Right atrium auricular region (tissue), 2 donors: ENCODE results near the gene GSTO2. TPM values are rescaled to one million over a fixed set of nuclear protein-coding genes. Genes with fewer than 3 reads are reported as not detected.

ENCODE experiments used
- DNase-seq: peaks from one replicate; pipeline ENCODE4 v3.0.0-alpha.2; 2019; ENCODE audit warnings: low spot score
- H3K27ac ChIP-seq, 2 donors: fragments of 200-600 bp; sonication (generic); 1 replicate in 1 of 2; 2 replicates in 1 of 2; pipeline ENCODE4 v1.5.1; 2016 to 2019
- H3K27me3 ChIP-seq, 2 donors: fragments of 200-600 bp; sonication (generic); one replicate each; pipeline versions ENCODE4 v1.5.1 to v1.6.0; 2017 to 2019
- H3K36me3 ChIP-seq: fragments of 200-600 bp; sonication (generic); one replicate; pipeline ENCODE4 v1.5.1; 2016
- H3K4me1 ChIP-seq, 2 donors: fragments of 200-600 bp; sonication (generic); one replicate each; pipeline versions ENCODE4 v1.5.1 to v1.6.0; 2017 to 2019
- H3K4me3 ChIP-seq, 2 donors: fragments of 200-600 bp; sonication (generic); 1 replicate in 1 of 2; 2 replicates in 1 of 2; pipeline ENCODE4 v1.5.1; 2017 to 2019; ENCODE audit warnings: mild to moderate bottlenecking in 1 of 2, moderate library complexity in 1 of 2
- H3K9me3 ChIP-seq, 2 donors: fragments of 200-600 bp; sonication (generic); one replicate each; pipeline ENCODE4 v1.5.1; 2019
- total RNA-seq, 2 donors: library from RNA; depleted of rRNA; stranded (reverse); fragments of >200 nt; gene quantifications; one replicate each; pipeline ENCODE4 v1.1.0, GENCODE V29; 2016
- TF ChIP-seq, protein P1 (sequence below), 2 donors: fragments of 200-600 bp; sonication (generic); IDR thresholded peaks; one replicate each; pipeline ENCODE4 v1.5.1; 2019; ENCODE audit warnings: antibody characterized with exemption in 2 of 2

GSTO2 gene
- total RNA-seq, 2 donors from 2014 or later: 0.55 to 0.63 TPM

DNA sequence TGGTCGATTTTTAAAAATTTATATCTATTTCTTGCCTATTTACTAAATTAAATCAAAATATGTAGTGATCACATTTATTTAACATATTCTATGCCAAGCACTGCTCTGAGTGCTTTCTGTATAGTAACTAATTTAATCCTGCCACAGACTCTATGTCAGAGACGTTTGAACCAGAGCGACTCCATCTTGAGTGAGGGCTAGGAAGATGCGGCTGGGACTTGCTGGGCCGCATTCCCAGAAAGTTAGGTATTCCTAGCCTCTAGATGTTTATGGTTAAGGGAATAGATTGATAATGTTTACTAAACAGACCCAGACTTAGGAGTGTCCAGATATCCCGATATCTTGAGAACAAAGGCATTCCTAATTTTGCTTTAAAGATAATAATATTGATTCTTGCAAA lies 17.5 kb upstream of the GSTO2 start:
- Histone ChIP-seq H3K27me3 (no peaks in the 10 kb centered on the region), H3K4me1 (peaks cover 0 to 18% of the 10 kb centered on the region in 2 donors), H3K4me3 (no peak overlapping the region), H3K9me3 (no peaks in the 10 kb centered on the region), H3K36me3 (no peaks in the 10 kb centered on the region), H3K27ac (no peak overlapping the region)
- TF ChIP-seq, protein P1, sequence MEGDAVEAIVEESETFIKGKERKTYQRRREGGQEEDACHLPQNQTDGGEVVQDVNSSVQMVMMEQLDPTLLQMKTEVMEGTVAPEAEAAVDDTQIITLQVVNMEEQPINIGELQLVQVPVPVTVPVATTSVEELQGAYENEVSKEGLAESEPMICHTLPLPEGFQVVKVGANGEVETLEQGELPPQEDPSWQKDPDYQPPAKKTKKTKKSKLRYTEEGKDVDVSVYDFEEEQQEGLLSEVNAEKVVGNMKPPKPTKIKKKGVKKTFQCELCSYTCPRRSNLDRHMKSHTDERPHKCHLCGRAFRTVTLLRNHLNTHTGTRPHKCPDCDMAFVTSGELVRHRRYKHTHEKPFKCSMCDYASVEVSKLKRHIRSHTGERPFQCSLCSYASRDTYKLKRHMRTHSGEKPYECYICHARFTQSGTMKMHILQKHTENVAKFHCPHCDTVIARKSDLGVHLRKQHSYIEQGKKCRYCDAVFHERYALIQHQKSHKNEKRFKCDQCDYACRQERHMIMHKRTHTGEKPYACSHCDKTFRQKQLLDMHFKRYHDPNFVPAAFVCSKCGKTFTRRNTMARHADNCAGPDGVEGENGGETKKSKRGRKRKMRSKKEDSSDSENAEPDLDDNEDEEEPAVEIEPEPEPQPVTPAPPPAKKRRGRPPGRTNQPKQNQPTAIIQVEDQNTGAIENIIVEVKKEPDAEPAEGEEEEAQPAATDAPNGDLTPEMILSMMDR (IDR thresholded peaks at IDR 0.05): no peak
- DNase-seq: no peak

DNA sequence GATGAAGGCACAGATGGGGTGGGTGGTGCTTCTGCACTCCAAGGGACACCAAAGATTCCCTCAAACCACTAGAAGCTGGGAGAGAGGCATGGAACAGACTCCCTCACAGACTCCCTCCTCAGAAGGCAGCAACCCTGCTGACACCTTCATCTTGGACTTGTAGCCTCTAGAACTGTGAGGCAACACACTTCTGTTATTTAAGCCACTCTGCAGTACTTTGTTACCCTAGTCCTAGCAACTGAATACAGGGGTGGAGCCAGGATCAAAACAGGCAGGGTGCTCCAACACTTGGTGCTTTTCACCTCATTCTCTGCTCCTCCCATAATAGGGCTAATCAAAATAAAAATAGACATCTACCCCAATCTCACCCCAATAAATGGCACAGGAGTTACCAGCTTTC lies 16.6 kb upstream of the GSTO2 start:
- DNase-seq: no peak
- no peak overlapping the region for H3K27ac ChIP-seq

DNA sequence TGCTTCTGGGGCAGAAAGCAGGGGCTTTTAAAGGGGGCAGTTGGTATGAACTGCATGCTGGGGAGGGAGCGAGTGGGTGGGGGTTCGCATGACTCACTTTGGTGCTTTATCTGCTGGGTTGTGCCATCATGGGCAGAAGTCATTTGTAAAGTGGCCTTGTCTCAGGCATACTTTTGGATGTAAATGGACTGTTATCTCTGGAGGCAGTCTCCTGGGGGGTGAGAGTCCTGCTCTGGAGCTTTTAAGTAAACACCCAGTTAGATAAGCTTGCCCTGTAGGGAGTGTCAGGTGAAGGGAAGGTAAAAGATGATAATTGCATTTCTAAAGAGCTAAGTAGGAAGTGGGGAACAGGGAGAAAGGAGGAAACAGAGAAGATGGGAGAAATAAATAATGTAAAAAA lies 15.9 kb upstream of the GSTO2 start:
- DNase-seq: no peak
- no peaks in the 10 kb centered on the region for H3K27me3 ChIP-seq
- H3K27ac ChIP-seq: no peak overlapping the region
- peaks cover 9% of the 10 kb centered on the region for H3K36me3 ChIP-seq
- H3K4me1 ChIP-seq: peaks cover 0 to 34% of the 10 kb centered on the region in 2 donors
- H3K9me3 ChIP-seq: no peaks in the 10 kb centered on the region
- TF ChIP-seq, protein P1 (IDR thresholded peaks at IDR 0.05): no peak
- no peak overlapping the region for H3K4me3 ChIP-seq

More for the DNA sequence above, 16.6 kb upstream of the GSTO2 start:
- Histone ChIP-seq H3K36me3 (peaks cover 4% of the 10 kb centered on the region), H3K4me3 (no peak overlapping the region), H3K4me1 (peaks cover 0 to 27% of the 10 kb centered on the region in 2 donors), H3K27me3 (no peaks in the 10 kb centered on the region), H3K9me3 (no peaks in the 10 kb centered on the region)
- TF ChIP-seq, protein P1 (IDR thresholded peaks at IDR 0.05): no peak

DNA sequence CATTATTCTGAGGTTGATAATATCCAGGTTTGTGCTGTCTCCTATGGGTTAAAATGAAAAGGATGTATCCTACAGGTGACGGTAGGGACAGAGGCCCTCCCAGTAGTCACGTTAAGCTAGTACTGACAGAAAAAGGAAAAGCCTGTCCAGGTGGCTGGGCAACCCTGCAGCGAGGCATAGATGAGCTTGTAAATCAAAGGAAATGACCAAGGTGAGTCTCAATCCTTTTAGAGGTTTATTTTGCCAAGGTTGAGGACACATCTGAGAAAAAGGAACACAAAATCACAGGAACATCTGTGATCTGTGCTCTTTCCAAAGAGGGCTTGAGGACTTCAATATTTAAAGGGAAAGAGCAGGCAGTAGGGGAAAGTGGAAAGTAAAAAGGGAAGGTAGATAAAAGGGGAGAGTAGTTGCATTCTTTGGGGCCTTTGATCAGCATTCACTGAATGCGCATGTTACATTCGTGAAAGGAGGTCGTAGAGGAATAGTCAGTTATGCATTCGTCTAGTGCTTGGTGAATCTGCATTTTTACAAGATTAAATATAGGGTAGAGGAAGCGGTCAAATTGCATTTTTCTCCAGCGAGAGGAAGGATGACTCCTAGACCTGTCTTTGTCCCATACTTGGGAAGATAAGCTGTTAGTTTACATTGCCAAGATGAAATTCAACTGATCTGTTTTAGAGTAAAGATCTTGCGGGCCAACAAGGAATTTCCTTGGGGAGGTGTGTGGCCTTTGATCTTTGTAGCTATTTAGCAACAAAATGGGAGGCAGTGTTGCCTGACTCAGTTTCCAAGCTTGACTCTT lies 15.2 kb upstream of the GSTO2 start:
- H3K36me3 ChIP-seq: peaks cover 16% of the 10 kb centered on the region
- peaks cover 0 to 40% of the 10 kb centered on the region in 2 donors for H3K4me1 ChIP-seq
- peak overlapping the region; percentile 70 to 99 for H3K4me3 ChIP-seq
- DNase-seq: no peak
- no peaks in the 10 kb centered on the region for H3K9me3 ChIP-seq
- H3K27me3 ChIP-seq: no peaks in the 10 kb centered on the region
- H3K27ac ChIP-seq: peak overlapping the region; percentile 97 to 100
- TF ChIP-seq, protein P1 (IDR thresholded peaks at IDR 0.05): no peak

DNA sequence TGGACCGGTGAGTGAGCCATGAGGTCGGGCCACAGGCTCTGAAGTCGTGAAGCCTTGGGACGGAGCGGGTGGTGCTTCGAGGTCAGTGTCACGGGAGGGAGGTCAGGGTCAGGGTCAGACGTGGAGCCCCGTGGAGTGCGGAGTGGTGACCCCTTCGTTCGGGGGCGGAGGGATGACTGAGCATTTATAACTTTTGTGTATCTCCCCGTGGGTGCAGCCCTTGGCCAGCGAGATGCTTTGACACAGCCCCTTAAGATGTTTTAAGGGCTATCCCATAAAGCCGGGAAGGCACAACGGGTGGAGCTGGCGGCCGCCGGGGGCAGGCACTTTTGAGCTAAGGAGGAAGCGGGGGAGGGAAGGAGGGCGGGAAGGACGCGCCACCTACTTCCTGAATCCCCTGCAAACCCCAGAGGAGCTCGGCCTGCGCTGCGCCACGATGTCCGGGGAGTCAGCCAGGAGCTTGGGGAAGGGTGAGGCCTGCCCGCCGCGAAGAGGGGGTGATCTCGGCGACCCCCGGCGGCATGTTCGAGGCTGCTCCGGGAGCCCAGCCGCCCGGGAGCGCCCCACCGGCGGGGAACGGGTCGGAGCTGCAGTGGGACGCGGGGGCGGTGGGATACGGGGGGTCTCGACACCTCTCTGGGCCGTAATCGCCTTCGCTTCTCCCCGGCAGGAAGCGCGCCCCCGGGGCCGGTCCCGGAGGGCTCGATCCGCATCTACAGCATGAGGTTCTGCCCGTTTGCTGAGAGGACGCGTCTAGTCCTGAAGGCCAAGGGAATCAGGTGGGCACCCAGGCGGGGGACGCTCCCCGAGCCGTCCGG lies 14.3 kb upstream of the GSTO2 start, which contains the start of gene GSTO1:
Gene GSTO1, plus strand, starts transcription at position 400 of the 818 bp plus-strand sequence. Its CDS starts 37 bp downstream, at position 437.
- H3K9me3 ChIP-seq: no peaks in the 10 kb centered on the region
- H3K27me3 ChIP-seq: no peaks in the 10 kb centered on the region
- H3K4me1 ChIP-seq: peaks cover 0 to 49% of the 10 kb centered on the region in 2 donors
- peak within 1 kb of the TSS; percentile 70 to 99 for H3K4me3 ChIP-seq
- peak within 1 kb of the TSS; percentile 97 to 100 for H3K27ac ChIP-seq
- DNase-seq: peak; percentile 89
- TF ChIP-seq, protein P1 (IDR thresholded peaks at IDR 0.05): peak in 1 of 2 donors; percentile 23
- peaks cover 25% of the 10 kb centered on the region for H3K36me3 ChIP-seq
